GM19099 (cell line): ENCODE results near the gene KRTAP24-1.

Experiments used
- POLR2A ChIP-seq: IDR thresholded peaks from 3 replicates; pipeline ENCODE4 v1.6.1; 2011; ENCODE audit warnings: low read depth; ENCODE audit not compliant: insufficient read length; ENCODE audit errors: extremely low read depth

Gene KRTAP24-1

DNA sequence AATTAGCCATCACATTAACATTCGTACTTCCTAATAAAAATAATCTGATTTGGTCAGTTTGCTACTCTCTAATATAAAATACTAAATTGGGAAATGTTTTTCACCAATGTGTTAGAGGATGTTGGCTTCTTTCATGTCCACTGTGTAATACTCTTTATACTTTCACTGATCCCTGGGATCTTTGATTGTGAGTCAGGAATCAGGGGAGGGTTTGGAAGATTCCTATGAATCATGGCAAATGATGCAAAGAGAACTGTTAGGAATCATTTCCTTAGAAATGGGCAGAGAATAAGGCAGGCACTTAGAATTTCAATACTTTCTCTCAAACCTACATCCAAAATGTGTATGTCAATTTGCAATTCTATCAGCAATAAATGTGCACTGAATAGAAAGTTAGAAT is 31.0 kb downstream of the KRTAP24-1 start:
- TF ChIP-seq POLR2A: no peak

- no peak for TF ChIP-seq POLR2A
Observed at GRCh38 chr21:30249936-30250335, 32.8 kb downstream of the KRTAP24-1 start.

DNA sequence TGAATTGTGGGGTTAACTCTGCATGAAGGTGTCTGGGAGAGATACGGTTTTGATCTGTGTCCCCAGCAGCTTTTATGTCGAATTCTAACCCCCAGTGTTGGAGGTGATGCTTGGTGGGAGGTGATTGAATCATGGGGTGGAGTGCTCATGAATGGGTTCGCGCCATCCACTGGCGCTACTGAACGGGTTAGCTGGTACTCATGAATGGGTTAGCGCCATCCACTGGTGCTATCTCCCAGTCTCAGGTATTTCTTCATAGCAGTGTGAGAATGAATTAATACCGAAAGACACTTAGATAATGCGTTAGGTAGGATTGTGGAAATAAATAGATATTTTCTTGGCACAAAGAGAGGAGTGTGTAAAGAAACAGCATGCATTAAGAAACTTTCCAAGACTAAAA is 33.9 kb downstream of the KRTAP24-1 start:
- no peak for TF ChIP-seq POLR2A

DNA sequence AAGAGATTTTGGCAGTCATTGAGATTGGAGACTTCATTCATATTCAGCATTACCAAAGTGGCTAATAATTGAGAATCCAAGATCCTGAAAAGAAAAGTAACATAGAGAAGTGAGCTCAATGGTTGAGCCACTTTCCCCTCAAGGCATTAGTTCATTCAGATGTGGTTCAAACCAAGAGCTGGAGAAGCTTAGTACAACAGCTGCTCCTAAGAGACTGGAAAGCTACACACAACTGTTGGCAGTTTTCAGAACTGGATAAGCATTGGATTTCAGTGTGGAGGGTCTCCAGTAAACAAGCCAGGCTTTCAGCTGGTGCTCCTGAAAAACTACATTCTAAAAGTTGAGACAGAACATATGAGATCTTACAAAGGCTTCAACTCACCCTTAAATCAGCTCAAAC is 37.7 kb downstream of the KRTAP24-1 start:
- TF ChIP-seq POLR2A: no peak

- TF ChIP-seq POLR2A: no peak
Observed at GRCh38 chr21:30243691-30244090, 39.1 kb downstream of the KRTAP24-1 start.

- no peak for TF ChIP-seq POLR2A
Observed at GRCh38 chr21:30240661-30241060, 42.1 kb downstream of the KRTAP24-1 start.

GRCh38 chr21:30238168-30238567 is 44.6 kb downstream of the KRTAP24-1 start:
- no peak for TF ChIP-seq POLR2A

DNA sequence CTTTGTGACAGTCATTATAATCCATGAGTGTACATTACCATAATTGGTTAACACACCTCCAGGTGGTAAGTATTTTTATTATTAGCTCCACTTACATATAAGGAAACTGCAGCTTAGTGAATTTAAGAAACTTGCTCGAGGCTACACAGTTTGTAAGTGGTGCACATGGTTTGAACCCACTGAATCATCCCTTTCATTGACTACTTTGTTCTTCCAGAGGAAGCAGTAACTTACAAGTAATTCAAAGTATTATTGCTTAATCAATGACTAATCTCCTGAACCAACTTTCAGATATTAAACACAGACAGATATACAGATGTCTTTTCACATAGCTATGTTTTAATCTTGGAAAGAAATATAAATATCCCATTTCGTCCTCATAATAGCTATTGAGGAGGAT is 48.1 kb downstream of the KRTAP24-1 start:
- no peak for TF ChIP-seq POLR2A

GRCh38 chr21:30234050-30234449 is 48.7 kb downstream of the KRTAP24-1 start:
- TF ChIP-seq POLR2A: no peak

DNA sequence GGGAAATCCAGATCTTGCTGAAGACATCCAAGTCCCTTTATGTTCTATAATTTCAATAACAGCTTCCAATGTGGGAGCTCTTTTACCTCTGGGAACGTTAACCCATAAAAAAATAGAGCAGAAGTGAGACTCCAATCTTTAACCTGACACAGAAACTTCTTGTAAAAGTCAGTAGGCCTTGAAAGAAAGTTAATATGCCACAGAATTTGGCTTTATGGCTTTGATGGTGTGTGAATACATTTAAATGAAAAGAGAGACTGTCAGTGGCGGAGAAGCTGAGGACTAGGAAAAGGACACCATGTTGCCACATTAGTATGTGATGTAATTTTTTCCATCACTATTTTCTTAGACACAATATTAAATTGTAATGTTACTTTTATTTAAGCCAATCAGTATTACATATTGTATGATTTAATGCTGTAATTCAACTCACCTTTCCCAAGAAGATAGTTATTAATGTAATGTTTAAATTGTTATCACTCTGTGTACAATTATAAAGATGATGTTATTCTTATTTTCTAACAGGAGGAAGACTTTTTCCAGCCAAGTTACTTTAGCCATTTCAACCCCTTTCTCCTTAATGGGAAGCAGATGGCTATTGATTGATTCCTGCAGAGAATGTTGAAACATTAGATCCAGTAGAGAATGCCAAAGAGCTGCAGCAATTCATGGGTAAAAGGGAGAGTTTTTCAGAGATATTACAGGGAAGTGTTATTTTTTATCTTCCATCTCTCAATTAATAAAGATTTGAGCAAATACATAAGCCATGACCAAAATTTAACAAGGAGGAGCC is 49.3 kb downstream of the KRTAP24-1 start:
- TF ChIP-seq POLR2A: no peak

- TF ChIP-seq POLR2A: no peak
Observed at GRCh38 chr21:30232011-30232410, 50.7 kb downstream of the KRTAP24-1 start.
